ENCODE data around the gene DSCAM. TPM values are rescaled to one million over a fixed set of nuclear protein-coding genes. Genes with fewer than 3 reads are reported as not detected.

DSCAM gene
- total and polyA plus RNA-seq, 2 experiments from 2014 or later = 0.07 TPM; not detected in 1

DNA sequence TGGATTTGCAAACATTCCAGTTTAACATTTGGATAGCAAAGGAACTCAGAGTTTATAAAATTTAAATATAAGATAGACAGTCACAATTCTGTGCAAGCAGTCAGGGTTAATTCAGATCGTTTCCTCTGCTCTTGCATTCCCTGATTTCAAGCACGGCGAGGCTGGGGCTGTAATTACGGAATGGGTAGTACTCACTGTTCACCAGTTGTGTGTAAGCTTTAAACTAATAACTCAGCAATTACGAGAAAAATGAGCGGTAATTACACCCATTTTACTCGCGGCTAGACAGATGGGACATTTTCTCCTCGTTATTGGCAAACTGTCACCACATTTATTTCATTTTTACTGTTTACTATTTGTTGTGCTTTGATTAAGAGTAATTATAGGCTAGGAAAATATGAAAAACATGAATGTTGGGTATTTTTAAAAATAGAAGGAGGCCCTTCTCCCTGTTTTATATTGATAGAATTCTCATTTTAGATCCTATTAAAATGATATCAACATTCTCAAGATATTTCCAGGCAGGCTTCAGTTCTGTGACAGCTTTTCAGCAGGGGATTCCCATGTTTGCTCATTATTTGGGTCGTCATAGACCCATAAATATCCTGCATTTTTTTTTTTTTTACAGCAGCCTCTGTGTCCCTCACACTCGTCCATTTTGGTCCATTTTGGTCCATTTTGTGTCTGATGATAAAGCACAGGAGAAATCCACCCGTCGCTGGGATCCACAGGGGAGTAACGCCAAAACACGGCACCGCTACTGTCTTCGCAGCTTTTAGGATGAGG lies 208.3 kb downstream of the DSCAM start:
- no peak for DNase-seq (ENCODE audit: low spot score)
- H3K36me3 Mint-ChIP-seq (ENCODE audit: low read depth) = peaks cover 11% of the 10 kb centered on the region; the same call in 2 of the 3 replicates
- no peaks in the 10 kb centered on the region for H3K4me1 ChIP-seq (ENCODE audit: insufficient read depth)
- H3K27me3 ChIP-seq (ENCODE audit: insufficient read depth) = no peaks in the 10 kb centered on the region
- no peak overlapping the region for H3K27ac ChIP-seq (ENCODE audit: low read depth)
- TF ChIP-seq, protein P1, sequence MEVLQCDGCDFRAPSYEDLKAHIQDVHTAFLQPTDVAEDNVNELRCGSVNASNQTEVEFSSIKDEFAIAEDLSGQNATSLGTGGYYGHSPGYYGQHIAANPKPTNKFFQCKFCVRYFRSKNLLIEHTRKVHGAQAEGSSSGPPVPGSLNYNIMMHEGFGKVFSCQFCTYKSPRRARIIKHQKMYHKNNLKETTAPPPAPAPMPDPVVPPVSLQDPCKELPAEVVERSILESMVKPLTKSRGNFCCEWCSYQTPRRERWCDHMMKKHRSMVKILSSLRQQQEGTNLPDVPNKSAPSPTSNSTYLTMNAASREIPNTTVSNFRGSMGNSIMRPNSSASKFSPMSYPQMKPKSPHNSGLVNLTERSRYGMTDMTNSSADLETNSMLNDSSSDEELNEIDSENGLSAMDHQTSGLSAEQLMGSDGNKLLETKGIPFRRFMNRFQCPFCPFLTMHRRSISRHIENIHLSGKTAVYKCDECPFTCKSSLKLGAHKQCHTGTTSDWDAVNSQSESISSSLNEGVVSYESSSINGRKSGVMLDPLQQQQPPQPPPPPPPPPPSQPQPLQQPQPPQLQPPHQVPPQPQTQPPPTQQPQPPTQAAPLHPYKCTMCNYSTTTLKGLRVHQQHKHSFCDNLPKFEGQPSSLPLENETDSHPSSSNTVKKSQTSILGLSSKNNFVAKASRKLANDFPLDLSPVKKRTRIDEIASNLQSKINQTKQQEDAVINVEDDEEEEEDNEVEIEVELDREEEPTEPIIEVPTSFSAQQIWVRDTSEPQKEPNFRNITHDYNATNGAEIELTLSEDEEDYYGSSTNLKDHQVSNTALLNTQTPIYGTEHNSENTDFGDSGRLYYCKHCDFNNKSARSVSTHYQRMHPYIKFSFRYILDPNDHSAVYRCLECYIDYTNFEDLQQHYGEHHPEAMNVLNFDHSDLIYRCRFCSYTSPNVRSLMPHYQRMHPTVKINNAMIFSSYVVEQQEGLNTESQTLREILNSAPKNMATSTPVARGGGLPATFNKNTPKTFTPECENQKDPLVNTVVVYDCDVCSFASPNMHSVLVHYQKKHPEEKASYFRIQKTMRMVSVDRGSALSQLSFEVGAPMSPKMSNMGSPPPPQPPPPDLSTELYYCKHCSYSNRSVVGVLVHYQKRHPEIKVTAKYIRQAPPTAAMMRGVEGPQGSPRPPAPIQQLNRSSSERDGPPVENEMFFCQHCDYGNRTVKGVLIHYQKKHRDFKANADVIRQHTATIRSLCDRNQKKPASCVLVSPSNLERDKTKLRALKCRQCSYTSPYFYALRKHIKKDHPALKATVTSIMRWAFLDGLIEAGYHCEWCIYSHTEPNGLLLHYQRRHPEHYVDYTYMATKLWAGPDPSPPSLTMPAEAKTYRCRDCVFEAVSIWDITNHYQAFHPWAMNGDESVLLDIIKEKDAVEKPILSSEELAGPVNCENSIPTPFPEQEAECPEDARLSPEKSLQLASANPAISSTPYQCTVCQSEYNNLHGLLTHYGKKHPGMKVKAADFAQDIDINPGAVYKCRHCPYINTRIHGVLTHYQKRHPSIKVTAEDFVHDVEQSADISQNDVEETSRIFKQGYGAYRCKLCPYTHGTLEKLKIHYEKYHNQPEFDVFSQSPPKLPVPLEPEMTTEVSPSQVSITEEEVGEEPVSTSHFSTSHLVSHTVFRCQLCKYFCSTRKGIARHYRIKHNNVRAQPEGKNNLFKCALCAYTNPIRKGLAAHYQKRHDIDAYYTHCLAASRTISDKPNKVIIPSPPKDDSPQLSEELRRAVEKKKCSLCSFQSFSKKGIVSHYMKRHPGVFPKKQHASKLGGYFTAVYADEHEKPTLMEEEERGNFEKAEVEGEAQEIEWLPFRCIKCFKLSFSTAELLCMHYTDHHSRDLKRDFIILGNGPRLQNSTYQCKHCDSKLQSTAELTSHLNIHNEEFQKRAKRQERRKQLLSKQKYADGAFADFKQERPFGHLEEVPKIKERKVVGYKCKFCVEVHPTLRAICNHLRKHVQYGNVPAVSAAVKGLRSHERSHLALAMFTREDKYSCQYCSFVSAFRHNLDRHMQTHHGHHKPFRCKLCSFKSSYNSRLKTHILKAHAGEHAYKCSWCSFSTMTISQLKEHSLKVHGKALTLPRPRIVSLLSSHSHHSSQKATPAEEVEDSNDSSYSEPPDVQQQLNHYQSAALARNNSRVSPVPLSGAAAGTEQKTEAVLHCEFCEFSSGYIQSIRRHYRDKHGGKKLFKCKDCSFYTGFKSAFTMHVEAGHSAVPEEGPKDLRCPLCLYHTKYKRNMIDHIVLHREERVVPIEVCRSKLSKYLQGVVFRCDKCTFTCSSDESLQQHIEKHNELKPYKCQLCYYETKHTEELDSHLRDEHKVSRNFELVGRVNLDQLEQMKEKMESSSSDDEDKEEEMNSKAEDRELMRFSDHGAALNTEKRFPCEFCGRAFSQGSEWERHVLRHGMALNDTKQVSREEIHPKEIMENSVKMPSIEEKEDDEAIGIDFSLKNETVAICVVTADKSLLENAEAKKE (CRISPR knock-in tag; IDR thresholded peaks at IDR 0.05) = no peak
- peaks cover 5% of the 10 kb centered on the region for H3K27me3 Mint-ChIP-seq (ENCODE audit: insufficient read depth, low read depth, poor library complexity)
- no peaks in the 10 kb centered on the region for H3K79me2 ChIP-seq (replicated peaks; ENCODE audit: insufficient read depth)
- no peaks in the 10 kb centered on the region for H3K36me3 ChIP-seq (ENCODE audit: insufficient read depth)
- no peak overlapping the region for H3K4me3 Mint-ChIP-seq
- ATAC-seq = no peak
- no peaks in the 10 kb centered on the region for H3F3A ChIP-seq (replicated peaks; ENCODE audit: low read depth)
- no peak overlapping the region for H2AFZ ChIP-seq
- H3K9me2 ChIP-seq (ENCODE audit: insufficient read depth) = no peaks in the 10 kb centered on the region; the same call in 1 of the 2 replicates
- no peak overlapping the region for H3K27ac Mint-ChIP-seq
- no peak overlapping the region for H3K4me2 ChIP-seq
- H4K20me1 ChIP-seq (replicated peaks; ENCODE audit: insufficient read depth) = no peaks in the 10 kb centered on the region
- no peaks in the 10 kb centered on the region for H3K4me1 Mint-ChIP-seq
- H3K4me3 ChIP-seq = no peak overlapping the region
- H3K9me3 Mint-ChIP-seq = peaks cover 86% of the 10 kb centered on the region

DNA sequence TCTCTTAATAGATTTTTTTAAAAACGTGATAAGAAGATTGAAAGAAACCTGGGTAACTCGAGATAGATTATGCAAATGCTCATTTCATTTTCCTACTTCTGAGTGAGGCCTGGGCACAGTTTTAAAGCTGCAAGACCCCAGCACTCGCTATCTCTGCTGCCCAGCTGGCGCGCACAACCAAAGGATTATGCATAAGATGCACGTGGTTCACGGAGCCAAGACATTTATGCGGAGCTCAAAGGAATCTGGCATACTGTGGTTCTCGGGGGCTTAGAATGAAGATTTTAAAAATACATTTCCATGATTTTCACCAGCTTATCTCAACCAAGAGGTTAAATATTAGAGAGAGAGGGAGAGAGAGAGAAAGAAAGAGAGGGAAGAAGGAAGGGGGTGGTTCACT lies 210.9 kb downstream of the DSCAM start:
- H3K27me3 ChIP-seq (ENCODE audit: insufficient read depth) = no peaks in the 10 kb centered on the region
- H3K4me1 ChIP-seq (ENCODE audit: insufficient read depth) = no peaks in the 10 kb centered on the region
- Mint-ChIP-seq H3K9me3 (peaks cover 89% of the 10 kb centered on the region), H3K4me1 (no peaks in the 10 kb centered on the region), H3K27ac (no peak overlapping the region), H3K36me3 (ENCODE audit: low read depth) (no peaks in the 10 kb centered on the region), H3K4me3 (no peak overlapping the region), H3K27me3 (ENCODE audit: insufficient read depth, low read depth, poor library complexity) (peaks cover 4% of the 10 kb centered on the region)
- no peaks in the 10 kb centered on the region for H3F3A ChIP-seq (replicated peaks; ENCODE audit: low read depth)
- DNase-seq (ENCODE audit: low spot score) (no peak), ATAC-seq (no peak)
- TF ChIP-seq, protein P2, sequence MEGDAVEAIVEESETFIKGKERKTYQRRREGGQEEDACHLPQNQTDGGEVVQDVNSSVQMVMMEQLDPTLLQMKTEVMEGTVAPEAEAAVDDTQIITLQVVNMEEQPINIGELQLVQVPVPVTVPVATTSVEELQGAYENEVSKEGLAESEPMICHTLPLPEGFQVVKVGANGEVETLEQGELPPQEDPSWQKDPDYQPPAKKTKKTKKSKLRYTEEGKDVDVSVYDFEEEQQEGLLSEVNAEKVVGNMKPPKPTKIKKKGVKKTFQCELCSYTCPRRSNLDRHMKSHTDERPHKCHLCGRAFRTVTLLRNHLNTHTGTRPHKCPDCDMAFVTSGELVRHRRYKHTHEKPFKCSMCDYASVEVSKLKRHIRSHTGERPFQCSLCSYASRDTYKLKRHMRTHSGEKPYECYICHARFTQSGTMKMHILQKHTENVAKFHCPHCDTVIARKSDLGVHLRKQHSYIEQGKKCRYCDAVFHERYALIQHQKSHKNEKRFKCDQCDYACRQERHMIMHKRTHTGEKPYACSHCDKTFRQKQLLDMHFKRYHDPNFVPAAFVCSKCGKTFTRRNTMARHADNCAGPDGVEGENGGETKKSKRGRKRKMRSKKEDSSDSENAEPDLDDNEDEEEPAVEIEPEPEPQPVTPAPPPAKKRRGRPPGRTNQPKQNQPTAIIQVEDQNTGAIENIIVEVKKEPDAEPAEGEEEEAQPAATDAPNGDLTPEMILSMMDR (conservative IDR thresholded peaks at IDR 0.05; ENCODE audit: low read depth in 2 of 2) = no peak
- TF ChIP-seq EZH2phosphoT487 (IDR thresholded peaks at IDR 0.05; ENCODE audit: unreplicated experiment) = no peak
- TF ChIP-seq CREB1 (CRISPR knock-in tag; IDR thresholded peaks at IDR 0.05; ENCODE audit: low read depth) = no peak
- no peak for TF ChIP-seq POLR2AphosphoS5 (IDR thresholded peaks at IDR 0.05; ENCODE audit: low read depth)
- no peak overlapping the region for H3K4me2 ChIP-seq
- no peaks in the 10 kb centered on the region for H4K20me1 ChIP-seq (replicated peaks; ENCODE audit: insufficient read depth)
- H2AFZ ChIP-seq = no peak overlapping the region
- H3K9me2 ChIP-seq (ENCODE audit: insufficient read depth) = no peaks in the 10 kb centered on the region
- no peak overlapping the region for H3K27ac ChIP-seq (ENCODE audit: low read depth)
- H3K79me2 ChIP-seq (replicated peaks; ENCODE audit: insufficient read depth) = no peaks in the 10 kb centered on the region
- no peak overlapping the region for H3K4me3 ChIP-seq
- H3K36me3 ChIP-seq (ENCODE audit: insufficient read depth) = no peaks in the 10 kb centered on the region

All from GM23338 (cell line).